Keratinocyte (primary cell): Measurements from ENCODE around the gene PAPOLB.

Experiments used
- EZH2 ChIP-seq: IDR thresholded peaks from one replicate; pipeline ENCODE4 v1.6.1; 2012; ENCODE audit warnings: inconsistent platforms, mild to moderate bottlenecking, low read length, moderate library complexity
- TF ChIP-seq, protein P1 (sequence below), 3 experiments: IDR thresholded peaks in 1 of 3; conservative IDR thresholded peaks in 1 of 3; optimal IDR thresholded peaks in 1 of 3; 2 replicates in 2 of 3; 3 replicates in 1 of 3; pipeline versions ENCODE3 to v1.5.1; 2011; ENCODE audit warnings: low read length in 3 of 3, mild to moderate bottlenecking in 3 of 3, moderate library complexity in 2 of 3, control low read depth in 1 of 3, inconsistent platforms in 1 of 3; ENCODE audit not compliant: insufficient read depth in 2 of 3; ENCODE audit errors: extremely low read depth in 1 of 3

DNA sequence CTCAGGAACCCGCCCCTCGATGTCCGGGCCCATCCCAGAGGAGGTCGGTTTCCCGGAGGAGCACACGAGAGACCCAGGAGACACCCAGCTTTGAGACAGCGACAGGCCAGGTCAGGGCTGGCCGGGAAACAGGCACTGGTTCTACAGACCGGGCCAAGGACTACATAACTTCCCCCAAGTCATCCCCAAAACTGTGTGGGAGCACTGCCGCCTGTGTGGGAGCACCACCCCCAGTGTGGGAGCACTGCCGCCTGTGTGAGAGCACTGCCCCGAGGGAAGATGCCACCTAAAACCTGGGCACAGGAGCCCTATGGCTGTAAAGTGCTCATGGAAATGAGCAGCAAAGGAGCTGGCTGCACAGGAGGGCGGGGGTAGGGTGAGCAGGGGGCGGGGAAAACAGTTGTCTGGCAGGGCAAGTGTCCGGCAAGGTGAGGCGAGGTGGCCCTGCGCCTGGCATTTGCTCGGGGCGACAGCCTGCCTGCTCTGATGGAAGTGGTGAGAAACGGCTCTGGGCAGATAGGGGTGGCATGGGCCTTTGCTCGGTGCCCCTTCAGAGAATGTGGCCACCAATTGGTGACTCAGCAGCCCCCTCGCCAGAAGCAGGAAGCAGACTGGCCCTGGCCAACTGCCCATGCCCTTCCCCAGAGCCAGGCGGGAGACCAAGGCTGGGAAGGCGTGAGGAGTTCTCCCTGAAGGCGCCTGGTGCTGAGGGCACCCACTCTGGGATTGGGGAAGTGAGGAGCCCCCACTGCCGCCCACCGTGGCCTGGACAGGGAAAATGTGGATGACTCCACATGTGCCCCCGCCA, 26.2 kb downstream of the PAPOLB start:
- TF ChIP-seq, protein P1, sequence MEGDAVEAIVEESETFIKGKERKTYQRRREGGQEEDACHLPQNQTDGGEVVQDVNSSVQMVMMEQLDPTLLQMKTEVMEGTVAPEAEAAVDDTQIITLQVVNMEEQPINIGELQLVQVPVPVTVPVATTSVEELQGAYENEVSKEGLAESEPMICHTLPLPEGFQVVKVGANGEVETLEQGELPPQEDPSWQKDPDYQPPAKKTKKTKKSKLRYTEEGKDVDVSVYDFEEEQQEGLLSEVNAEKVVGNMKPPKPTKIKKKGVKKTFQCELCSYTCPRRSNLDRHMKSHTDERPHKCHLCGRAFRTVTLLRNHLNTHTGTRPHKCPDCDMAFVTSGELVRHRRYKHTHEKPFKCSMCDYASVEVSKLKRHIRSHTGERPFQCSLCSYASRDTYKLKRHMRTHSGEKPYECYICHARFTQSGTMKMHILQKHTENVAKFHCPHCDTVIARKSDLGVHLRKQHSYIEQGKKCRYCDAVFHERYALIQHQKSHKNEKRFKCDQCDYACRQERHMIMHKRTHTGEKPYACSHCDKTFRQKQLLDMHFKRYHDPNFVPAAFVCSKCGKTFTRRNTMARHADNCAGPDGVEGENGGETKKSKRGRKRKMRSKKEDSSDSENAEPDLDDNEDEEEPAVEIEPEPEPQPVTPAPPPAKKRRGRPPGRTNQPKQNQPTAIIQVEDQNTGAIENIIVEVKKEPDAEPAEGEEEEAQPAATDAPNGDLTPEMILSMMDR (optimal IDR thresholded peaks at IDR 0.05 in 1 of 3, IDR thresholded peaks at IDR 0.05 in 1 of 3, conservative IDR thresholded peaks at IDR 0.05 in 1 of 3; ENCODE audit: extremely low read depth in 1 of 3, insufficient read depth in 2 of 3, low read length in 3 of 3) = no peak
- TF ChIP-seq EZH2 = no peak
